GM21723 (cell line): ENCODE results near the gene TK1.
"Not testable (repeated sequence)": the region's sequence is repeated elsewhere in the genome, so short reads cannot be mapped to it uniquely, and the experiment has no call there.

Experiments
- ATAC-seq: cut with Tn5 transposase; IDR thresholded peaks from one replicate; pipeline ENCODE4 v1.9.1; 2021; ENCODE audit warnings: mild to moderate bottlenecking, moderate library complexity; ENCODE audit not compliant: unreplicated experiment

TK1 gene

GRCh38 chr17:78154903-78155811, 31.7 kb downstream of the TK1 start:
- ATAC-seq: peak; percentile 50

- no peak for ATAC-seq
Measured at GRCh38 chr17:78151514-78152008, 35.3 kb downstream of the TK1 start.

DNA sequence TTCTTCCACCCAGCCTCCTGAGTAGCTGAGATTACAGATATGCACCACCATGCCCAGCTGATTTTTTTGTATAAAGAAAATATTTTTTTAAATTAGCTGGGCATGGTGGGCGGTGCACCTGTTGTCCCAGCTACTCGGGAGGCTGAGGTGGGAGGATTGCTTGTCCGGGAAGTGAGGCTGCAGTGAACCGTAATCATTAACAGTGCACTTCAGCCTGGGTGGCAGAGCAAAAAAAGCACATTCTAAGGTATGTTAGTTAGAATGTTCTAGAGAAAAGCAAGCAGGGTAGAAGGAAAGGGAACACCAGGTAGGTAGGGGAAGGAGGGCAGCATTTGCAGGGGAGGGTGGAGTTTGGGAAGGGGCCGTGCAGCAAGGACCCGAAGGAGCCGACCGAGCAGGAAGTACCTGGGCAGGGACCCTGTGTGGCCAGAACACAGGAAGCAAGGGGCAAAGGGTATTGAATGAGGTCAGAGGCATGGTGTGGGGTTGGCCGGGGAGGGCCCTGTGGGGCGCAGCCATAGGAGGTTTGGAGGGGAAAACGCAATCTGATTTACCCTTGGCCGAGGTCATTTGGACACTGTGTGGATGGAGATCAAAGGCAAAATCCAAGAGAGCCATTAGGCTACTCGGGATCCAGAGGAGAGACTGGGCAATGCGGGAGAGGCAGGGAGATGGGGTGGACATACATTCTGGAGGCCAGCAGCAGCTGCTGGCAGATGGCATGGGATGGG, 38.4 kb downstream of the TK1 start:
- no peak for ATAC-seq

- ATAC-seq: peak; percentile 44
Measured at GRCh38 chr17:78147315-78147998, 39.4 kb downstream of the TK1 start.

GRCh38 chr17:78146881-78147280, 40.0 kb downstream of the TK1 start:
- ATAC-seq: no peak

DNA sequence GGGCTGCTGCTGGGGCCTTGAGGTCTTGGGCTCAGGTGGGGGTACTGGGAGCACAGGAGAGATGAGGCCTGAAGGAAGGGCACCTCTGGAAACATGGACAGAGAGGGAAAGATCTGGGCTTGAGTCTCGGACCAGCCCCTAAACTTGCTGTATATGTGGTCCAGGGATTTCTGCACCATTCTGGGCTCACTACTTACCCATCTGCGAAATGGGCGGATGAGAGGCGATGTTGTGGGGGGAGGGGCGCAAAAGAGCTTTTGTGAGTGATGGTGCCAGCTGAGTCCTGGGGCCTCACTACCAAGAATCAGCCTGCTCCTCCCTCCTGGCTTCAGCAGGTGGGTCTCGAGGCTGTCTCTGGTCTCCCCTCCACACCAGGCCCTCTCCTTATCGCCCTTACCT, 40.4 kb downstream of the TK1 start:
- ATAC-seq: no peak

DNA sequence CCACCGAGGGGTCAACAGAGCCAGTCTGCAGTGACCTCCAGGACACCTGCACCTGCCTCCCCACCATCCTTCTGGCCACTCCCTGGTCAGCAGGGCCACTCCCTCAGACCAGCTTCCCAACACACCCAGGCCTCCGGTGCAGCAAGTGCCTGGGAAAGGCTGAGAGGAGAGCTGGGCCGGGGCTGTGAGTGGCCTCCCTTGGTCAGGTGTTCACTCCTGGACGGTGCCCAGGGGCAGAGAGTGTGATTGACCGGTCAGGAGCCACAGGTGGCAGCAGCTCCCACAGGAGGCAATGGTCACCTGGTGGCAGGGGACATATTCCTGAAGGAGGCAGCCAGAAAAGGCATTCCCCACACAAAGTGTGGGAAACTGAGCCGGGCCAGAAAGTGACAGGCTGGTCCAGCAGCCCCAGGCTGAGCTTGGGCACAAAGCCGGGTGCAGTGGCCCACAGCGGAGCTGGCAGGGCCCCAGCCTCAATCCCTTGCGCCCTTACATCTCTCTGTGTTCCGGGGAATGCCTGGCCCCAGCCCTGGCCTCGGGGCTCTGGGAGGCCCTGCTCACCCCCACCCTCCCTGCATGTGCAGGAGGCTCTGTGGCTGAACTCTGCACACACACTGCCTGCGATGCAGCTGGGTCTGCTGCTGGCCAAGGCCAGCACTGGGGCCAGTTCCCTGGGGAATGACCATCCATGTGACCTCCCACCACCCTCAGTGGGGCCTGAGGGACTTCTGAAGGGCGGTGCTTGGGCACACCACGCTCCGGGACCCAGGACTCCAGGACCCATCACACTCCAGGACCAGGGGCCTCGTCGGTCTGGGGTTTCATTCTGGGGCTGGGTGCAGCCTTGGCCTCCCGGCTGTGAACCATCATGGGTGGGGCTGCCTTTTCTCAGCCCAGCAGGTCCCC, 41.9 kb downstream of the TK1 start:
- no peak for ATAC-seq

GRCh38 chr17:78144147-78144719, 42.6 kb downstream of the TK1 start:
- no peak for ATAC-seq

DNA sequence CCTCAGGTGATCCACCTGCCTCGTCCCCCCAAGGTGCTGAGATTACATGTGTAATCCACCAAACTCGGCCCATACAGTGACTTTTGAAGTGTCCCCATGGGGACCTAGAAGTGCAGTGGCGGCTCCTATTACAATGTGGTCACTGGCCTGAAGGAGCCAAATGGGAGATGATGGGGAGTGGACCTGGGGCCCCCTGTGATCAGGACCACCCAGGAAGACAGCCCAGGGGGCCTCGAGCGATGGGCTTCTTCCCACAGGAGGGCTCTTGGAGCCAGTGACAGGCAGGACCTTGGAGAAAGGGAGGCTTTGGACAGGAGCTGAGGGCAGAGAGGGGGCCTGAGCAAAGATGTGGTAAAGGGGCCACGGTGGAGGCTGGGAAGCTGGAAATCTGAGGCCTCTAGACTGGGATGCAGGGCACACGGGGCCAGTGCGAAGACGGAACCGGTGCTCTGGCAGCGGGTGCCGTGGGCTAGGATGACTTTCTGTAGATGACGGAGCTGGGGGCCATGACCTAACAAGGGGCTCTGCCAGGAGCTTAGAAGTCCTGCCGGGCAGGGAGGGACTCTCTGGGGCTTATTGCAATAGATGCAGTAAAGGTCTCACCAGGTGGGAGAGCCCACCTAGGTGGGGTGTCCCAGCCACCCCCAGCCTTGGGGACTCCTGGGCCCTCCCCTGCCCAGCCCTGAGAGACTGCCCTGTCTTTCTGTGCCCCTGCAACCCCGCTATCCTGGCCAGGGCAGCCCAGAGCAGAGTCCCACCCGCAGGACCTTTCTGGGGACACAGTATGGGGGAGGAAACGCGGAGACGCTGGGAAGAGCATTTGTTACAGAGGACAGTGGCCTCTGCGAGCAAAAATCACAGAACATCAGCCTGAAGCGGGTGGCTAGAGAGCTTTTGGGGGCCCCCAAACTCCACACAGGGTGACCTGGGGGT, 43.4 kb downstream of the TK1 start:
- ATAC-seq: no peak

DNA sequence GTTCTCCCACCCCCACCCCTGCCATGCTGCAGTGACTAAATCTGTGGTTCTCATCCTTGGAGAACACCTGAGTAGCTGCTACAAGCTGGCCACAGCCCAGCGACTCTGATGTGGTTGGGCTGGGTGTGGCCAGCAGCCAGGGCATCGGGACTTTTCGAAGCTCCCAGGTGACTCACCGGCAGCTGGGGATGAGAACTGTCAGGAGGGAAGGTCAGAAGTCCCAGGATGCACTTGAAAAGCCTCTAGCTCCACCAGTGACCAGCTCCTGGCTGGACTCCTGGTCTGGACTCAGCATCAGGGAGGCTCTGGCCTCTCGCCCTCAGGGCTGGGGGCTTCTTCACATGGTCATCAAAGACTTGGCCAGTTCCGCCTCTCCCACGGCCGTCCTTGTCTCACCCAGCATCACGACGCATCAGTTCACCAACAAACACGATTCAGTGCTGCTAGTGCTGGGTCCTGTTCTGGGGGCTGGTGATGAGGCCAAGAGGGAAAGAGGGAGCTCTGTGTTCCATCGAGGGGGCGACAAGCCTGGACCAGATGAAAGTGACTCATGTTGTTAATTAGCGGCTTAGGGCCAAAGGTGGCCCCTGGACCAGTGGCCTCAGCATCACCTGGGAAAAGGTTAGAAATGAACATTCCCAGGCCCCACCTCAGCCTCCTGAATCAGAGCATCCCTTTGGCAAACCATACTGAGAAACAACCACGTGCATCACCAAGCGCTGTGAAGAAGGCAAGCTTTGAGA, 44.6 kb downstream of the TK1 start:
- ATAC-seq: no peak

- no peak for ATAC-seq
Measured at GRCh38 chr17:78141437-78142118, 45.3 kb downstream of the TK1 start.

DNA sequence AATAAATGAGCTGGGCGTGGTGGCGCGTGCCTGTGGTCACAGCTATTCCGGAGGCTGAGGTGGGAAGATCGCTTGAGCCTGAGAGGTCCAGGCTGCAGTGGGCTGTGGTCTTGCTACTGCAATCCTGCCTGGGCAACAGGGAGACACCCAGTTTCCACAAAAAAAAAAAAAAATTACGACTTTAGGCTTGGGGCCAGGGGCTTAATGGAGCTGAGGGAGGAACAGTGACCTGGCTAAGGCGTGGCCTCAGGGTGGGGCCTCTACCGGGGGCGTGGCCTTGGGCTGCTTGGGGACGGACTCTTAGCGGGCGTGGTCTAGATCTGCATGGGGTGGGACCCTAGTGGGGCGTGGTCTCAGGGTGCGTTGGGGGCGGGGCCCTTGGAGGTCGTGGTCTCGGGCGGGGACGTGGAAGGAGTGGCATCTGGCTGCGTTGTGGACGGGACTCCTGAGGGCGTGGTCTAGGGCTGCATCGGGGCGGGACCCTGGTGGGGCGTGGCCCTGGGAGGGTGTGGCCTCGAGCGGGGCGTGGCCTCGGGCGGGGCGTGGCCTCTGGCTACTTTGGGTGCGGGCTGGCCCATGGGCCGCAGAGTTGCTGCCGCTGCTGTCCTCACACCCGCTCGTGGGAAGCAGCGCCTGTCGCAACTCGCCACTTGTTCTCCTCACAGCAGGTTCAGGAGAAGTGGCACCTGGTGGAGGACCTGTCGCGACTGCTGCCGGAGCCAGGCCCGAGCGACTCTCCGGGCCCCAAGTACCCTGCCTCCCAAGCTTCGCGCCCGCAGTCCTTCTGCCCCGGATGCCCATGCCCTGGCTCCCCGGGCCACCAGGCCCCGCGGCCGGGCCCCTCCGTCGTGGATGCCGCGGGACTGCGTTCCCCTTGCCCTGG, 46.4 kb downstream of the TK1 start:
- peak; percentile 67 for ATAC-seq

- ATAC-seq: not testable (repeated sequence)
Measured at GRCh38 chr17:78139861-78140168, 47.0 kb downstream of the TK1 start.

DNA sequence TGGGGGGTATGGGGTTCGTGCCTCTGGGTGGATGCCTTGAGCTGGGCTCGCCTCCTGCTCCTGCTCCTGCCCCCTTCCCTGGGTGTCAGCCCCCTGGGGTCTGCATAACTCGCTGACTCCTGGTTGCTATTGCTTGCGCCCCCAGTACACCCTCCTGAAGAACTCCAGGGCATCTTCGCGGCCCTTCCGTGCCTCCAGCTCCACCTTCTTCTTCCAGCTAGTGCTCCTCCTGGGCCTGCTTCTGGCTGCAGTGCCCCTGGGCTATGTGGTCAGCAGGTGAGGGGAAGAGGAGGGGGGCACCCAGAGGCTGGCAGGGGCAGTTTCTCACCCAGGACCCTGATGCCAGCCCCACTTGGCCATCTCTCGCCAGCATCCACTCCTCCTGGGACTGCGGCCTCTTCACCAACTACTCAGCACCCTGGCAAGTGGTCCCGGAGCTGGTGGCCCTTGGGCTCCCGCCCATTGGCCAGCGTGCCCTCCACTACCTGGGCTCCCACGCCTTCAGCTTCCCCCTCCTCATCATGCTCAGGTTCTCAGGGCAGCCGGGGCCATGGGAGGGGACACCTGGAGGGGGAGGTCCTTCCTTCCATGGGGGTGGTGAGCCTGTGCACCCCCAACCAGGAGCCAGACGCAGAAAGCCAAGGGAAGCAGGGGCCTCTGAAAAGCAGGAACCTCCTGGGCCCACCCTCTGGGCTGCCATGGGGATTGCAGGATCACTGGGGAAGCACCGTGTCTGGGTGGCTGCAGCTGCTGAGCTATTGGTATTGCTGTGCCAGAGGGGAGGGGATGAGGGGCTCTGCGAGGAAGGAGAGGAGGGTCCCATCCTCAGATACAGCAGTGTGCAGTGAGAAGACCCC, 48.4 kb downstream of the TK1 start:
- ATAC-seq: no peak

GRCh38 chr17:78137392-78138203, 49.3 kb downstream of the TK1 start:
- ATAC-seq: no peak
